Dermis microvascular lymphatic vessel endothelial cell (primary cell): ENCODE measurements around the gene KLHL11. TPM values are rescaled to one million over a fixed set of nuclear protein-coding genes. Genes with fewer than 3 reads are reported as not detected.
A peak's percentile ranks its signal among the peaks of the same experiment; 100 is the strongest.

Experiments
- DNase-seq, 2 donors: peaks; one replicate each; pipeline versions ENCODE4 v3.0.0 to v3.0.0-alpha.2; 2010; ENCODE audit warnings: low read depth in 2 of 2
- total RNA-seq: library from RNA; depleted of rRNA; stranded (reverse); fragments of >200 nt; gene quantifications from 2 replicates; pipeline ENCODE4 v1.2.1, GENCODE V29; 2014

KLHL11 gene
- total RNA-seq, 1 donor from 2014 or later: 24.0 TPM

DNA sequence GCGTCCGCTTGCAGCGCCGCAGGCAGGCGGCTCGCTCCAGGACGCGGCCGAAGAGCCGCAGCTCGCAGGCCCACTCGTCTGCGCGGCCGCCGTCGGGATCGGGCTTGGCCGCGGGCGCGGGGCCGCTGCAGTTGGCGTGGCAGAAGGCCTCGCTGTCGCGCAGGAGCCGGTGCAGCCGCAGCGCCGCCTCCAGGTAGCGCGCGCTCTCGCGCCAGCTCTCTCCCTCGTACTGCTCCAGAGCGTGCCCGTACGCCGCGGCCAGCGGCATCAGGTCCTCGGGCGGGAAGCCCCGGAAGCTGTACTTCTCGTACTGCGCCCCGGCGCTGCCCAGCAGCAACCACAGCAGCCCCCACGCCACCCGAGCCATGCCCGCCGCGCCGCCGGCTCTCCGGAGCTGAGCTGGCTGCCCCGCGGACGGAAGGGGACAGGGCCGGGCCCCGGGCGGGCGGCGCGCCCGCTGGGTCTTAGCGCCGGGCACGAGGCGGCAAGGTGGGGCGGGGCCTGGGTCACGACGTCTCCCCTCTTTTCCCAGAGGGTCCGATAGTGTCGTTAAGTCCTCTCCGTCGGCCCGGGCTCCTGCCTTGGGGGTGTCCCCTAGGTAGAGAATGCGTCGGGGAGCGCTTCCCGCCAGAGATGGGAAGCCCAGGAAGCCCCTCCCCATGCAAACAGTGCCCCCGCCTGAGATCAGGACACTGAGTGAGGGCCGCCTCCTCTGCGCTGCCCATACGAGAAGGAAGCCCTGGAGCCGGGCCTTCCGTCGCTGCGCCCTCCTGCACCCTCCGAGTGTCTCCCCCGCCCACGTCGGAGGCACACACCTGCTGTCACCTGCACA lies 53.5 kb downstream of the KLHL11 start, which contains the start of gene P3H4:
TSS of gene P3H4 (minus strand) at position 401 of the 832 bp plus-strand sequence. CDS start at position 367, 34 bp downstream.
- DNase-seq: peak; percentile 63 to 85

DNA sequence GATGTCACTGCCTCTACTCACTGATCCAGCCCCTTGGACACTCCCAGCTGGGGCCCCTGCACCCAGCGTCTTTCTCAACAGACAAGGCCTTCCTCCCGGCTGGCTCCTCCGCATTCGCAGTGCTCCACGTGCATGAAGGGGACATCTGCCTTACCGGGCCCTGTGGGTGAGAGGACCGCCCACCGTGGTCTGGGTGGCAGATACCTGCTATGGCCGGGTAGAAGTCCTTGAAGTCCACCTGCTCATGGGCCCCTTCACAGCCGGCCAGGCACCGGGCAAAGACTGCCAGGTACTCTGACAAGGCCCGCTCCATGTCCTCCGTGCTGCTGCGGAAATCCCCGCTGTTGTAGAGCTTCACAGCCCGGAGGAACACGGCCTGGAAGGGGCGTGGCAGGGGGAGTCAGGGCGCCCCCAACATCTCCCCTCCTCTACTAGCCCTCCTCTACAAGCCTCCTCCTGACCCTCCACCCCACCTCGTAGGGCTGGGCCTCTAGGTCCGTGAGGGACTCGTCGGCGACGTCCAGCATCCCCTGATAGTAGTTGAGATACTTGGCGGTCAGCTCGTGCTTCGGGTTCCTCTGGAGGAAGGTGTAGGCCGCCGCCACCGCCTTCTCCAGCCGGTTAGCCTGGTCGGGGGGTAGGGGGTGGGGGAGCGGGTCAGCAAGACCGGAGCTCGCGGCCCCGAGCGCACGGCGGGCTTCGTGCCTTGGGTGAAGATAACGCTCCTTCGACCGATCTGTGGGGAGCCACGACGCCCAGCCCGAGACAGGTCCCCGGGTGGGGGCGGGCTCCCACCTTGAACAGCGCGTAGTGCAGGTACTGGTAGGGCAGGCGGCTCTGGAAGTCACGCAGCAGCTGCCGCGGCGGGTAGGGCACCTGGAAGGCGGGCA lies 54.3 kb downstream of the KLHL11 start:
- DNase-seq: no peak

GRCh38 chr17:41806685-41807445 lies 58.4 kb downstream of the KLHL11 start:
- no peak for DNase-seq

Other genes with a start within 250 kb of the KLHL11 start
- 0.25 and 0.39 TPM in 2 replicates for gene KRT17, start 240.8 kb downstream of the KLHL11 start, total RNA-seq
- 43.6 and 66.6 TPM in 2 replicates for gene EIF1, start 176.5 kb downstream of the KLHL11 start, total RNA-seq
- gene GAST, start 153.1 kb downstream of the KLHL11 start, total RNA-seq: not detected in 2 replicates
- 0.13 and 0.25 TPM in 2 replicates for gene HAP1, start 130.8 kb downstream of the KLHL11 start, total RNA-seq
- gene JUP, start 78.7 kb downstream of the KLHL11 start, total RNA-seq: 207 and 483 TPM in 2 replicates
- 36.5 and 67.6 TPM in 2 replicates for gene P3H4, start 53.5 kb downstream of the KLHL11 start, total RNA-seq
- 105 and 159 TPM in 2 replicates for gene FKBP10, start 52.4 kb downstream of the KLHL11 start, total RNA-seq
- 57.8 and 63.1 TPM in 2 replicates for gene NT5C3B, start 29.2 kb downstream of the KLHL11 start, total RNA-seq
- under 0.01 and 0.13 TPM in 2 replicates for gene KLHL10, start 27.6 kb downstream of the KLHL11 start, total RNA-seq
- gene ACLY, start 53.5 kb upstream of the KLHL11 start, total RNA-seq: 205 and 232 TPM in 2 replicates
- gene ODAD4, start 65.2 kb upstream of the KLHL11 start, total RNA-seq: 0.13 and 0.25 TPM in 2 replicates
- 46.1 and 63.1 TPM in 2 replicates for gene CNP, start 101.4 kb upstream of the KLHL11 start, total RNA-seq
- 56.9 and 59.8 TPM in 2 replicates for gene DNAJC7, start 152.0 kb upstream of the KLHL11 start, total RNA-seq
- 32.2 and 45.9 TPM in 2 replicates for gene NKIRAS2, start 154.7 kb upstream of the KLHL11 start, total RNA-seq
- gene C17orf113, start 185.2 kb upstream of the KLHL11 start, total RNA-seq: 0.13 and 0.25 TPM in 2 replicates
- gene ZNF385C, start 233.1 kb upstream of the KLHL11 start, total RNA-seq: under 0.01 TPM in 1 of 2 replicates, not detected in the other
- 3.5 TPM in 2 replicates for gene DHX58, start 247.3 kb upstream of the KLHL11 start, total RNA-seq